Epidermal melanocyte (primary cell): Measurements from ENCODE around the gene CBX2.

Experiments used
- DNase-seq: peaks from one replicate; pipeline ENCODE4 v3.0.0; 2011; ENCODE audit warnings: low spot score; ENCODE audit not compliant: insufficient read length

CBX2 gene

GRCh38 chr17:79777894-79778503 is at the start of gene CBX2:
CBX2 (plus strand) TSS chr17:79778148; CDS start chr17:79778236, 88 bp downstream.
- peak; percentile 96 for DNase-seq

- DNase-seq: peak; percentile 100
Observed at GRCh38 chr17:79728169-79728907, 49.6 kb upstream of the CBX2 start.

- no peak for DNase-seq
Observed at GRCh38 chr17:79728908-79729471, 49.0 kb upstream of the CBX2 start.

- DNase-seq: no peak
Observed at GRCh38 chr17:79729761-79730160, 48.2 kb upstream of the CBX2 start.

- DNase-seq: no peak
Observed at GRCh38 chr17:79730437-79730768, 47.5 kb upstream of the CBX2 start.

- no peak for DNase-seq
Observed at GRCh38 chr17:79730769-79731483, 47.0 kb upstream of the CBX2 start, which contains the start of gene ENPP7. ENPP7 (plus strand) TSS chr17:79730943; CDS start chr17:79731140, 197 bp downstream.

GRCh38 chr17:79732254-79732653 is 45.7 kb upstream of the CBX2 start:
- no peak for DNase-seq

- DNase-seq: no peak
Observed at GRCh38 chr17:79732804-79733691, 44.9 kb upstream of the CBX2 start.

- DNase-seq: no peak
Observed at GRCh38 chr17:79733692-79734070, 44.3 kb upstream of the CBX2 start.

GRCh38 chr17:79735096-79735495 is 42.9 kb upstream of the CBX2 start:
- DNase-seq: no peak

- no peak for DNase-seq
Observed at GRCh38 chr17:79737046-79737921, 40.7 kb upstream of the CBX2 start.

GRCh38 chr17:79737922-79738578 is 39.9 kb upstream of the CBX2 start:
- DNase-seq: no peak

GRCh38 chr17:79738643-79739042 is 39.3 kb upstream of the CBX2 start:
- DNase-seq: no peak

GRCh38 chr17:79739148-79740062 is 38.5 kb upstream of the CBX2 start:
- no peak for DNase-seq

GRCh38 chr17:79740413-79740812 is 37.5 kb upstream of the CBX2 start:
- DNase-seq: no peak

- DNase-seq: no peak
Observed at GRCh38 chr17:79741401-79741750, 36.6 kb upstream of the CBX2 start.

- DNase-seq: peak; percentile 81
Observed at GRCh38 chr17:79741751-79742588, 36.0 kb upstream of the CBX2 start.

GRCh38 chr17:79742589-79742918 is 35.4 kb upstream of the CBX2 start:
- no peak for DNase-seq
